H1 (cell line): ENCODE measurements around the gene TSHR.

Source experiments
- BCL11A ChIP-seq, 2 experiments: IDR thresholded peaks; one replicate each; pipeline ENCODE4 v1.6.1; 2011; ENCODE audit warnings: low read depth in 2 of 2, low read length in 2 of 2, mild to moderate bottlenecking in 2 of 2
- CBX5 ChIP-seq: fragments of 300-800, 300-1000 bp; sonication (generic); IDR thresholded peaks from 2 replicates; pipeline ENCODE4 v1.7.1; 2016; ENCODE audit warnings: antibody characterized with exemption, low read length, low read depth
- CHD7 ChIP-seq: fragments of 300-600 bp; sonication (generic); IDR thresholded peaks from 2 replicates; pipeline ENCODE4 v1.7.1; 2012; ENCODE audit warnings: low read length, moderate library complexity, mild to moderate bottlenecking, inconsistent platforms; ENCODE audit not compliant: insufficient replicate concordance
- EP300 ChIP-seq, 2 experiments: IDR thresholded peaks; 1 replicate in 1 of 2; 2 replicates in 1 of 2; pipeline ENCODE4 v1.6.1; 2011 to 2012; ENCODE audit warnings: low read depth in 2 of 2, low read length in 2 of 2, mild to moderate bottlenecking in 2 of 2, borderline replicate concordance in 1 of 2, inconsistent platforms in 1 of 2, moderate library complexity in 1 of 2
- POLR2AphosphoS5 ChIP-seq: IDR thresholded peaks from 2 replicates; pipeline ENCODE4 v1.6.1; 2011; ENCODE audit warnings: low read depth, low read length
- SIN3A ChIP-seq, 2 experiments: IDR thresholded peaks in 1 of 2; conservative IDR thresholded peaks in 1 of 2; 2 replicates each; pipeline ENCODE4 v1.6.1; 2011 to 2012; ENCODE audit warnings: low read length in 2 of 2, improper control_type of control experiment in 1 of 2, low read depth in 1 of 2, mild to moderate bottlenecking in 1 of 2
- SP1 ChIP-seq: IDR thresholded peaks from 2 replicates; pipeline ENCODE4 v1.6.1; 2011; ENCODE audit warnings: low read depth, low read length
- TAF1 ChIP-seq: IDR thresholded peaks from 2 replicates; pipeline ENCODE4 v1.6.1; 2011; ENCODE audit warnings: mild to moderate bottlenecking, low read depth, low read length

GRCh38 chr14:80954687-80955299, 628 bp upstream of the TSHR start:
- TF ChIP-seq CBX5 = no peak
- no peak for TF ChIP-seq BCL11A (IDR thresholded peaks at IDR 0.05; ENCODE audit: low read depth in 2 of 2, low read length in 2 of 2)
- TF ChIP-seq SP1 = no peak
- no peak for TF ChIP-seq EP300 (IDR thresholded peaks at IDR 0.05; ENCODE audit: borderline replicate concordance in 1 of 2, low read depth in 2 of 2, low read length in 2 of 2)
- no peak for TF ChIP-seq CHD7
- no peak for TF ChIP-seq TAF1
- peak in 1 of 2 experiments; percentile 66; a peak in 1 of 4 replicates for TF ChIP-seq SIN3A (conservative IDR thresholded peaks at IDR 0.05 in 1 of 2, IDR thresholded peaks at IDR 0.05 in 1 of 2; ENCODE audit: low read depth in 1 of 2, low read length in 2 of 2)
- no peak for TF ChIP-seq POLR2AphosphoS5
